SU-DHL-6 (cell line): Measurements from ENCODE around the gene UBE2R2.
"Not testable (repeated sequence)": the region's sequence is repeated elsewhere in the genome, so short reads cannot be mapped to it uniquely, and the experiment has no call there.

Experiments
- CTCF ChIP-seq: fragments of 200-600 bp; sonication (generic); IDR thresholded peaks from one replicate; pipeline ENCODE4 v1.5.1; 2017; ENCODE audit warnings: antibody characterized with exemption, mild to moderate bottlenecking, low read length, moderate library complexity; ENCODE audit not compliant: insufficient read depth, poor library complexity, severe bottlenecking
- EZH2phosphoT487 ChIP-seq: fragments of 200-600 bp; sonication (generic), shearing (Covaris generic); conservative IDR thresholded peaks from 2 replicates; pipeline ENCODE4 v1.6.1; 2018; ENCODE audit warnings: mild to moderate bottlenecking, antibody characterized with exemption, low read length, moderate library complexity, mixed read lengths

- not testable (repeated sequence) for TF ChIP-seq CTCF, EZH2phosphoT487
Measured at GRCh38 chr9:33869243-33869642, 52.3 kb downstream of the UBE2R2 start.
